Activated gamma-delta T cell treated with anti-CD3 and anti-CD28 coated beads, Interleukin-2, amount 50 U/mL, for 16 hours (primary cell): ENCODE measurements around the gene SDHAF3.
A peak's percentile ranks its signal among the peaks of the same experiment; 100 is the strongest.
"Not testable (repeated sequence)": the region's sequence is repeated elsewhere in the genome, so short reads cannot be mapped to it uniquely, and the experiment has no call there.

Source experiments
- DNase-seq: peaks from one replicate; pipeline ENCODE4 v3.0.0-alpha.2; 2020; ENCODE audit warnings: low read depth

SDHAF3 gene

DNA sequence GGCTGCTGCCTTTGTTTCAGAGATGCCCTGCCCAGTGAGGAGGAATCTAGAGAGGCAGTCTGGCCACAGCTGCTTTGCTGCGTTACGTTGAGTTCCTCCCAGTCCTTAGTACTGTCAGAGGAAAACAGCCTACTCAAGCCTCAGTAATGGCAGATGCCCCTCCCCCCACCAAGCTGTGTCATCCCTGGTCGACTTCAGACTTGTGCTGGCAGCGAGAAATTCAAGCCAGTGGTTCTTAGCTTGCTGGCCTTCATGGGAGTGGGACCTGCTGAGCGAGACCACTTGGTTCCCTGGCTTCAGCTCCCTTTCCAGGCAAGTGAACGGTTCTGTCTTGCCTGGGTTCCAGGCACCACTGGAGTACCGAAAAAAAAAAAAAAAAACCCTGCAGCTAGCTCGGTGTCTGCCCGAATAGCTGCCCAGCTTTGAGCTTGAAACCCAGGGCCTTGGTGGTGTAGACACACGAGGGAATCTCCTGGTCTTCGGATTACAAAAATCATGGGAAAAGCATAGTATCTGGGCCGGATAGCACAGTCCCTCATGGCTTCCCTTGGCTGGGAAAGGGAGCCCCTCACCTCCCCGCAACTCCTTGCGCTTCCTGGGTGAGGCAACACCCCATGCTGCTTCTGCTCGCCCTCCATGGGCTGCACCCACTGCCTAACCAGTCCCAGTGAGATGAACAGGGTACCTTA lies 9.1 kb downstream of the SDHAF3 start:
- DNase-seq: no peak

DNA sequence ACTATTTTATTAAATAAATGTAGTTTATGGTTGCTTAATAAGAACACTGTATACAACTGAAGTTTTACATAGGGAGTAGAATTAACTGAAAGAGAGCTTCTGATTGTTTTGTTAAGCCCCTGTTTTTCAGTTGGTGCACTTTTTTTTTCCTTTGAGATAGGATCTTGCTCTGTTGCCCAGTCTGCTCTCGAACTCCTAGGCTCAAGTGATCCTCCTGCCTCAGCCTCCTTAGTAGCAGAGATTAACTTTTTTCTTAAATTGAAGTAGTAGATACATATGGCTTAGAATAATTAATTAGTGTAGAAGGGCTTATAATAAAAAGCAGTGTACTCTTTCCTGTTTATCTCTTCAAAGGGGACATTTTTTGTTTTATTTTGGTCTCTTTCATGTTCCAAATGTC lies 11.2 kb downstream of the SDHAF3 start:
- no peak for DNase-seq

DNA sequence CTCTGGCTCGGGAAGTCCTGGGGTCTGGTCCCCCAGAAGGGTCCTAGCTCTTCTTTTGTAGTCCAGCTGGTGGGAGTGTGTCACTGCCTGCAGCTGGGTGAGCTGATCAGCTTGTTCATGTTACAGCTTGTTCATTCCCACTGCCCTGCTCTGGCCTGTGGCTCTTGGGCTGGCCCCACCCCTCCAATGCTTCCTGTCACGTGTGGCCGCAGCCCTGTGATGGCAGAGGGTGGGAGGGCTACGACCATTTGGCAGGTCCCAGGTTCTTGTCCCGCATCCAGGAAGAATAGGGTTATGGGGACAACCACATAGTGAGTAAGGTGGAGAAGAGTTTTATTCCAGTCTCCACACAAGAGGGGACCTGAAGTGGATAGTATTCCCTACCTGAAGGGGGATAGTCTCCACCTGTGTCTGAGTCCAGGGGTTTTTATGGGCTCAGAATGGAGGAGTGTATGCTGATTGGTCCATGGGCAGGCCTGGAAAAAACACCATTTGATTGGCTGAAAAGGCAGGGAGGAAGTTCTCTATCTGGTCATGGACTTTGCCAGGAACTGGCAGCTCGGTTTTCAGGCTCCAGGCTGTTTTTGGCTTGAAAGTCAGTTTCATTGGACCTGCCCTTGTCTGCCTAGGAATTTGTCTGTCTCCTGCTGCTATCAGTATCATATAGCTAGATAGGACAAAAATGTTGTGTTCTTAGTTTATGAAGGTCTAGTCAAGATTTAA lies 13.1 kb downstream of the SDHAF3 start:
- no peak for DNase-seq

DNA sequence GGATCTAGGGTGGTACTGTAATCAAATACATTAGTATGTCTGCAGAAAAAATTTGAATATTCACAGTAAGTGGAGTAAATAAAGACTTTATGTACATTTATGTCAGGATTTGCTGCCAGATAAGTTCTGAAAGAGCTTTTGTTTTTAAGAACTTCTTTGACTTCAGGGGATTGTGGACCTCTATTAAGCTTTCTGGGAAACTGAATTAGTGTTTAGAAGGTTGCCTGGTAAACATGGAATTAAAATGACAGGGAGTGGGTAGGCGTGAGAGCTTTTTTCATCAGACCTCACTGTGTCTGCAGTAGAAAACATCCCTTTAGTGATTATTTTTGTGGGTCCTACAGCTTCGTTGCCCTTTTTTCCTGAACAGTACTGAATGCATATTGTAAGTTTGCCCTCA lies 15.7 kb downstream of the SDHAF3 start:
- DNase-seq: no peak

DNA sequence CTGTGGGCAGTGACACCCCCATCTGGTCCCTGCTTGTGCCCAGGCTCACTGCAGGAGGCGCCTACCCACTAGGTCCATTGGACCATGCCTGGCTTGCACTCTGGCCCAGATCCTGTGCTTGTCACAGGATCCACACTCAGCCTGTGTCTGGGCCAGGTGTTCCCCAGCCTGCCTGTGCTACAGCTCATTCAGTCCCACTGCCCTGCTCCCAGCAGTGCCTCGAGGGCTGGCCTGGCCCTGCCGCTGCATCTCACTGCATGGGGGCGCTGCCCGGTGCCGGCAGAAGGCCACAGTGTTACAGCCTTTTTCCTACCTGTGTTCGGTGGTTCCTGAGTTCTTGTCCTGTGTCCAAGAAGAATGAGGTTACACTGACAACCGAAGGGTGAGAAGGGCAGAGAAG lies 21.3 kb downstream of the SDHAF3 start:
- DNase-seq: no peak

DNA sequence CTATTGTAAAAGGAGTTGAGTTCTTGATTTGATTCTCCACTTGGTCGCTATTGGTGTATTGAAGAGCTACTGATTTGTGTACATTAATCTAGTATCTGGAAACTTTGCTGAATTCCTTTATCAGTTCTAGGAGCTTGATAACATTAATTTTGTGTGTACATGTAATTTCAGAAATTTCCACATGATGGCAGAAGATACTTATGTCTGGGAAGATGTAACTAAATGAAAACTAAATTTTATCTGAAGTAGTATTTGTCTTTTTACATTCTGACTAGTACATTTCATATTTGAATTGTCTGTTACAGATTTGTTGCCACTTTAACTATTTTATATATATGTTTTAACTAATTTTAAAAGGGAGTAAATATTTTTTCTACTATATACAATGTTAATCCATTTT lies 27.6 kb downstream of the SDHAF3 start:
- DNase-seq: no peak

DNA sequence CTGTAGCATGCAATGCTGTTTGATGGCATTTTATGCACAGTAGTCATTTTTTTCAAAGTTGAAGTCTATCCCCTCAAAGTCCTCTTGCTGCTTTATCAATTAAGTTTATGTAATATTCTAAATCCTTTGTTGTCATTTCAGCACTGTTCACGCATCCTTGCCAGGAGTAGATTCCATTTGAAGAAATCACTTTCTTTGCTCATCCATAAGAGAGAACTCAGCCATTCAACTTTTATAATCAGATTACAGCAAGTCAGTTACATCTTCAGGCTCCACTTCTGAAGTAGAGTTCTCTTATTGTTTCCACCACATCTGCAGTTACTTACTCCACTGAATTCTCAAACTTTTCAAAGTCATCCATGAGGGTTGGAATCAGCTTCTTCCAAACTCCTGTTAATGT lies 32.3 kb downstream of the SDHAF3 start:
- DNase-seq: no peak

DNA sequence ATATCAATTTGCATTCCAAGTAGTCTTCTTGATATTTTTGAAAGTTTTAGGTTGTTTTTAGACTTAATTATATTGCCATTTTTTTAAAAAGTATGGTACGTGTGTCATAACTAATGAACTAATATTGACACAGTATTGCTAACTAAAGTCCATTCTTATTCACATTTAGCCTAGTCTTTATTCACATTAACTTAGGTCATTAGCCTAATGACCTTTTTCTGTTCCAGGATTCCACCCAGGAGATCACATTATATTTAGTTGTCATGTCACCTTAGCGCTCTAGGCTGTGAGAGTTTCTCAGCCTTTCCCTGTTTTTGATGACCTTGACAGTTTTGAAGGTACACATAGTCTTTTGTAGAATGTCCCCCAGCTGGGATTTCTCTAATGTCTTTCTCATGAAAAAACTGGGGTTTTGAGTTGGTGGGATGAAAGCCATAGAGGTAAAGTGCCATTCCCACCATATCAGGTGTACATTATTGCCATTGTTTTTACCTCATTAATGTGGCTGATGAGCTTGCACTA lies 38.5 kb downstream of the SDHAF3 start:
- DNase-seq: no peak

DNA sequence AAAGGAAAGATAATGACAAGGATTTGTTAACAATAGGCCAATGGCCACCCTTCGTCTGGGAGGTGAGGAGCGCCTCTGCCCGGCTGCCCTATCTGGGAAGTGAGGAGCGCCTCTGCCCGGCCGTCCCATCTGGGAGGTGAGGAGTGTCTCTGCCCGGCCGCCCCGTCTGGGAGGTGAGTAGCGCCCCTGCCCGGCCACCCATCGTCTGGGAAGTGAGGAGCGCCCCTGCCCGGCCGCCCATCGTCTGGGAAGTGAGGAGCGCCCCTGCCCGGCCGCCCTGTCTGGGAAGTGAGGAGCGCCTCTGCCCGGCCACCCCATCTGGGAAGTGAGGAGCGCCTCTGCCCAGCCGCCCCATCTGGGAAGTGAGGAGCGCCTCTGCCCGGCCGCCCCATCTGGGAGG lies 42.5 kb downstream of the SDHAF3 start:
- not testable (repeated sequence) for DNase-seq

DNA sequence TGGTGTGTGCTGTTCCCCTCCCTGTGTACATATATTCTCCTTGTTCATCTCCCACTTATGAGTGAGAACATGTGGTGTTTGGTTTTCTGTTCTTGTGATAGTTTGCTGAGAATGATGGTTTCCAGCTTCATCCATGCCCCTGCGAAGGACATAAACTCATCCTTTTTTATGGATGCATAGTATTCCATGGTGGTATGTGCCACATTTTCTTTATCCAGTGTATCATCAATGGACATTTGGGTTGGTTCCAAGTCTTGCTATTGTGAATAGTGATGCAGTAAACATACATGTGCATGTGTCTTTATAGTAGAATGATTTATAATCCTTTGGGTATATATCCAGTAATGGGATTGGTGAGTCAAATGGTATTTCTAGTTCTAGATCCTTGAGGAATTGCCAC lies 44.1 kb downstream of the SDHAF3 start:
- DNase-seq: not testable (repeated sequence)

DNA sequence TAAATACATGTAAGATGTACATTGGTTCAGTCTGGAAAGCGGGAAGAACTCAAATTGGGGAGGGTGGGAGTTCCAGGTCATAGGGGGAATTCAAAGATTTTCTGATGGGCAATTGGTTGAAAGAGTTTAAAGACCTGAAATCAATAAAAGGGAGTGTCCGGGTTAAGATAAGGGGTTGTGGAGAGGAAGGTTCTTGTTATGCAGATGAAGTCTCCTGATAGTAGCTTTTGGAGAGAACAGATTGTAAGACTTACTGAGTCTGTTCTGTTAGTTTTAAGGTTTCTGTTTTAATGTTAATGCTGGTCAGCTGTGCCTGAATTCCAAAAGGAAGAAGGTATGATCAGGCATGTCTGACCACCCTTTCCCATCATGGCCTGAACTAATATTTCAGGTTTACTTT lies 48.8 kb downstream of the SDHAF3 start:
- DNase-seq: no peak

DNA sequence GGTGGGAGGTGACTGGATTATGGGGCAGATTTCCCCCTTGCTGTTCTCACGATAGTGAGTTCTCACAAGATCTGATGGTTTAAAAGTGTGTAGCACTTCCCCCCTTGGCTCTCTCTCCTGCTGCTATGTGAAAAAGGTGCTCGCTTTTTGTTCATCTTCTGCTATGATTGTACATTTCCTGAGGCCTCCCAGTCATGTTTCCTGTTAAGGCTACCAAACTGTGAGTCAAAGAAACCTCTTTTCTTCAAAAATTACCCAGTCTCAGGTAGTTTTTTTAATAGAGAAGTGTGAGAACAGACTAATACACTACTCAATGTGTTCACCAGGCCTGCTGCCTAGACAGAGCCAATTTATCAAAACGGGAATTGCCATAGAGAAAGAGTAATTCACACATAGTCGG lies 49.7 kb downstream of the SDHAF3 start:
- no peak for DNase-seq

DNA sequence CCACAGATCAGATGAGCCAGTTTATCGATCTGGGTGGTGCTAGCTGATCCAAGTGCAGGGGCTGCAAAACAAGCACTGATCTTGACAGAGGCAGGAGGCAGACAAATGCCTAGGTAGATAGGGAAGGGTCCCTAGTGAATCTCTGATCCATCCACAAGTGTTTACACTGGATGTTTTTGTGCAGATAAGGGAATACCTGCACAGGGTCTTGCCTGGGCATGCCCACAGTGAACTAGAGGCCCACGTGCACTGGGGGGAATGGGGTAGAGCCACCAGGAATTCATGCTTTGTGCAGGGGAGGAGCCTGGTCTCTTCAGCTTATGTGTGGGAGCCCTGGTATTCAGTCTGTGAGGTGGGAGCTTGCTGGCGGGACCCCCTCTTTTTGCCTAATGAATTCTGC lies 50.3 kb downstream of the SDHAF3 start:
- DNase-seq: no peak

DNA sequence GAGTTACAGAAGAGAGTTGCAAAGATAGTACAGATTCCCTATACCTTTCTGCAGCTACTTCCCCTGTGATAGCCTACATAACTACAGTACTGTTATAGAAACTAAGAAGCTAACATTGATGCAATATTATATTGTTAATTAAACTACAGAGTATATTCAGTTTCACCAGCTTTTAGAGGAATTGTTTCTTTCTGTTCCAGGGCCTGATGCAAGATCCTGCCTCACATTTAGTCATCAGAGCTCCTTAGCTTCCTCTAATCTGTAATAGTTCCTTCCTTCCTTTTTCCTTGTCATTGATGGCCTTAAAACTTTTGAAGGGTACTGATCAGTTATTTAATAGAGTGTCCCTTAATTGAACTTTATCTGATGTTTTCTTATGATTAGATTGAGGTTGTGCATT lies 56.8 kb downstream of the SDHAF3 start:
- DNase-seq: no peak

DNA sequence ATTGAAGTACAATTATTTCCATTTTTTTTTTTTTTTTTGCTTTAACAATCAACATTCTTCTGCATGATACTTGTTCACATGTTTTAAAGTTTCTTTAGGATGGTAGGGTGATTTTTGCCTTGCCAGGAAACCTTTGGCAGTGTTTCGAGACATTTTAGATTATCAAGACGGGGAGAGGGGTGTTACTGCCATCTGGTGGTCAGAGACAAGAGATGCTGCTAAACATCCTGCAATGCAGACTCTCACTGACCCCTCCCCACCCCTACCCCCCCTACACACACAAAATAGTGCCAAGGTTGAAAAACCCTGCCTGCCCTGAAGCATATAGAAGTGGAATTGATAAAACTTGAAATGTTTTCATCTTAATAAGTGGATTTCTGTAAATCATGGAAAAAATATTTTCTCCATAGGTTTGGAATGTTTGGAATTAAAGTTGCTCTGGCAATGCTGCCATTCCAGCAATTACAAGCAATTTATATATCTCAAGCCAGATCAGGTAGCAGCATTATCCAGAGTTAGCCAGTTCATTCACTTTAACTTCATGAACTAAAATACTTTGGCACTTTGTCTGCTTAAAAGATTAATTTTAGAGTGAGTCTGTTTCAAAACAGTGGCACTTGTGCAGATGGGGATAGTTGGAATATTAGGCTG lies 62.1 kb downstream of the SDHAF3 start:
- DNase-seq: peak; percentile 31

DNA sequence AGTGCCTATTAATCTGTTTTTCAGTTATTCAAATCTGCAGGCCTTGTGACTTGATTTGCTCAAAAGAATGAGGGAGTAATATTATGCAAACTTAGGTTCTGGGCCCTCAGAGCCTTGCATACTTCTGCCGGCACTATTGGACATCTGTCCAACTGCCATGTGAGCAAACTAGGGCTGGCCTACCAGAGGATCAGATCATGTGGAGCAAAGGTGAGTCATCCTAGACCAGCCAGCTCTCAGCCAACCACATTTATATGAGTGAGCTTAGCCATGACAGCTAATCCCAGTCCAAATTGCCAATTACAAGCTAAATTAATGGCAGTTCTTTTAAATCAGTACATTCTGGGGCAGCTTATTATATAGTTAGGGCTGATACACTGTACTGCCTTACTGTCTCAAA lies 69.6 kb downstream of the SDHAF3 start:
- no peak for DNase-seq

DNA sequence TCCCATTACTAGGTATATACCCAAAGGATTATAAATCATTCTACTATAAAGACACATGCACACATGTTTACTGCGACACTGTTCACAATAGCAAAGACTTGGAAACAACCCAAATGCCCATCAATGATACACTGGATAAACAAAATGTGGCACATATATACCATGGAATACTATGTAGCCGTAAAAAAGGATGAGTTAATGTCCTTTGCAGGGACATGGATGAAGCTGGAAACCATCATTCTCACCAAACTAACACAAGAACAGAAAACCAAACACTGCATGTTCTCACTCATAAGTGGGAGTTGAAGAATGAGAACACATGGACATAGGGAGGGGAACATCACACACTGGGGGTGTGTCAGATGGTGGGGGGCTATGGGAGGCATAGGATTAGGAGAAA lies 78.7 kb downstream of the SDHAF3 start:
- DNase-seq: not testable (repeated sequence)

DNA sequence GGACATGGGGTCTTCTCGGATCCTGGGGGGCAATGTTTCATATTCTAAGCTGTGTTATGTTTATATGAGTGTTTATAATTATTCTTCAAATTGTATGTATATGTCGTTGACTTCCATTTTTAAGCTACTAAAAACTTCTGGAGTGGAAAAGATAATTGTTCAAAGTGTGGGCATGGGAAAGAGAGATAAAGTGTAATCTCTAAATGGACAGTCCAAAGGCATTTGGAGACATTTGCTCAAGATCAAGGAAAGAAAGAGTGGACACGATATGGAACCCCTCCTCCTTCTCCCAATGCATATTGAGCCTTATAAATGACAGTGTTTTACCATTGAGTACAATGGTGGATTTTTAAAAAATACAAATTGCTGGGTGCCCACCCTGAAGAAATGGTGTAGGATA lies 81.1 kb downstream of the SDHAF3 start:
- no peak for DNase-seq

DNA sequence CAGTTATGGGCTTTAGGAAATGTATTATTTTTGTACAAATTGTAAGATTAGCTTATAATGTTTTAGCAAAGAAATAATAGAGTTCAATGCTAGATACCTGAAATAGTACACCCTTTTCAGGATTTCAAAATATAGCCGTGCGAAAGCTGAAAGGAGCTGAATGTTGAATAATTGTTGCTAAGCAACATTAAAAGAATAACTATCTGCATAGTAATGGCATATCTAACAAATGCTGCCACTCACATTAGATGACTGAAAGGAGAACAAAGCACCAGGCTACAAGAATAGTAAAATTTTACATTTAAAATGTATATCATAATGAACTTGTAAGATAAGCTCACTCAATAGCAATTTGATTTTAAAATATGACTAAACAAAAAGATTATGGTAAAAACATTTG lies 82.5 kb downstream of the SDHAF3 start:
- DNase-seq: no peak

DNA sequence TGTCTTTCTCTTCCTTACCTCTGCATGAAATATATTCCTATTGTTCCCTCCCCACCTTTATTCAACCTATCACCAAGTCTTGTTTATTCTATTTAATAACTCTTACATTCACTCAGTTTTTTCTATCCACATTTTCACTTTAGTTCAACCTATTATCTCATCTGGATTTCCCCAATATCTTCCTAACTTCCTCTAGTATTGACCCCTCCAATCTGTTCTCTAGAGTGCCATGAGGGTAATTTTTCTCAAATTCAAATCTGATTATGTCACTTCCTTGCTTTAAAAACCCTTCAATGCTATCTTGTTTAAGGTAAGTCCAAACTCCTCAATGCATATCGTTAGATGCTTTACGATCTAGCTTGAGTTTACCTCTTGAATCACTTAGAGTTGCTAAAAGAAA lies 86.5 kb downstream of the SDHAF3 start:
- DNase-seq: no peak

DNA sequence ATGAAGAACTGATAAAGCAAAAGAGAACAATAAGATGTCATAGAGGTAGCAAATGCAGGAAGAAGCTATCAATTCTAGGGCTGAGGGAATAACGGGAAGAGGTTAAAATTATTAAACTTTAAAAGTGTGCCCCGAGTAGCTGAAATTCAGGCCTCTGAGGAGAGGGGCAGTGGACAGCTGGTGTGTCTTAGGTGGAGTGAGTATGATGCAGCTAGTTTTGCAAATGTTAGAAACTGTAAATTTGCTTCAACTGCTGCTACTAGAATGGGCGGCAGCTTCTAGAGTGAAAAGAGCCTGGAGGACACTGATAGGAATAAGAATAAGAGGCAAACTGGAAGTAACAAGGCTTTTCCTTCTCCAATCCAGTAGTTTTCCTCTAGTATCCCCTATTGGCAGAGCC lies 87.3 kb downstream of the SDHAF3 start:
- DNase-seq: no peak

DNA sequence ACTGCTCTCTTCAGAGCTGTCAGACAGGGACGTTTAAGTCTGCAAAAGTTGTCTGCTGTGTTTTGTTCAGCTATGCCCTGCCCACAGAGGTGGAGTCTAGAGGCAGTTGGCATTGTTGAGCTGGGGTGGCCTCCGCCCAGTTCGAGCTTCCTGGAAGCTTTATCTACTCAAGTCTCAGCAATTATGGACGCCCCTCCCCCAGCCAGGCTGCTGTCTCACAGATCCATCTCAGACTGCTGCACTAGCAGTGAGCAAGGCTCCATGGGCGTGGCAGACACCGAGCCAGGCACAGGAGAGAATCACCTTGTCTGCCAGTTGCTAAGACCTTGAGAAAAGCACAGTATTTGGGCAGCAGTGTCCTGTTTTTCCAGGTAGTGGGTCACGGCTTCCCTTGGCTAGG lies 98.1 kb downstream of the SDHAF3 start:
- DNase-seq: no peak

DNA sequence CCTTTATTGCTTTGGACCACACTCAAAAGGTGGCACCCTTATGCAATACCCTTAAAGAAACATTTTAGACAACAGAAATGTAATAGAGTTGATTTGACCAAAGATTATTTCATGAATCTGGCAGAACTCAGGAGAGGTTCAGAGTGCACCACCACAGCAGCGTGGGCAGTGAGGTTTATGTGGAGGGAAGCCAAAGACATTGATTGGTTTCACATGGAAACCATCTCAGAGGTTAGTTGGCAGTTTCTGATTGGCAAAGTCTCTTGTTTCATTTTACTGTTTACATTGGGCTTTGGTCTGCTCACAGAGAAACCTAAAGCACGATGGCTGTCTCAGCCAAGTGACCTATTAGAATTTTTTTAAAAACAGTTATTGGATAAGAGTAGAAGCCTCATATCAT lies 101.3 kb downstream of the SDHAF3 start:
- DNase-seq: no peak
